DND-41 (cell line): Measurements from ENCODE around the gene ARNT2.

ENCODE experiments used
- ATAC-seq: fragments of 200-7000 bp; cut with Tn5 transposase; 3 replicates; pipeline ENCODE4 v1.9.1; 2021; ENCODE audit warnings: low read depth; ENCODE audit not compliant: insufficient read depth
- DNase-seq: peaks from one replicate; pipeline ENCODE4 v3.0.0-alpha.2; 2020
- H2AFZ ChIP-seq: 2 replicates; pipeline ENCODE4 v1.6.0; 2012; ENCODE audit warnings: low read depth, low read length
- H3K27ac ChIP-seq: 2 replicates; pipeline ENCODE4 v1.5.1; 2012; ENCODE audit warnings: low read length, inconsistent platforms
- H3K27me3 ChIP-seq: fragments of 200-600 bp; sonication (generic); 2 replicates; pipeline ENCODE4 v1.6.0; 2012; ENCODE audit warnings: low read length, mild to moderate bottlenecking, inconsistent platforms; ENCODE audit not compliant: insufficient read depth, poor library complexity
- H3K36me3 ChIP-seq: 2 replicates; pipeline ENCODE4 v1.5.1; 2012; ENCODE audit warnings: low read length, inconsistent platforms; ENCODE audit not compliant: insufficient read depth
- H3K4me1 ChIP-seq: 2 replicates; pipeline ENCODE4 v1.5.1; 2012; ENCODE audit warnings: mild to moderate bottlenecking, low read length; ENCODE audit not compliant: insufficient read depth
- H3K4me2 ChIP-seq: 2 replicates; pipeline ENCODE4 v1.6.0; 2012; ENCODE audit warnings: mild to moderate bottlenecking, moderate library complexity, low read length, inconsistent platforms; ENCODE audit not compliant: insufficient read depth
- H3K4me3 ChIP-seq, 2 experiments: fragments of 200-600 bp in 1 of 2; shearing (Covaris generic) in 1 of 2; 2 replicates each; pipeline ENCODE4 v1.5.1; 2012 to 2016; ENCODE audit warnings: inconsistent platforms in 2 of 2, low read length in 2 of 2, mild to moderate bottlenecking in 2 of 2, low read depth in 1 of 2, moderate library complexity in 1 of 2
- H3K79me2 ChIP-seq: 2 replicates; pipeline ENCODE4 v1.6.0; 2012; ENCODE audit warnings: low read length, inconsistent platforms; ENCODE audit not compliant: insufficient read depth
- H3K9ac ChIP-seq: 2 replicates; pipeline ENCODE4 v1.6.0; 2012; ENCODE audit warnings: low read depth, mild to moderate bottlenecking, inconsistent platforms, low read length, moderate library complexity
- H3K9me3 ChIP-seq: 2 replicates; pipeline ENCODE4 v1.5.1; 2012; ENCODE audit warnings: low read length, moderate library complexity, mild to moderate bottlenecking, inconsistent platforms; ENCODE audit not compliant: insufficient read depth, severe bottlenecking
- H4K20me1 ChIP-seq: 2 replicates; pipeline ENCODE4 v1.6.0; 2012; ENCODE audit warnings: low read length; ENCODE audit not compliant: insufficient read depth
- CTCF ChIP-seq: IDR thresholded peaks from 2 replicates; pipeline ENCODE4 v1.5.1; 2012; ENCODE audit warnings: borderline replicate concordance, low read length, moderate library complexity, mild to moderate bottlenecking; ENCODE audit not compliant: poor library complexity, severe bottlenecking; ENCODE audit errors: extremely low read depth
- EZH2 ChIP-seq: IDR thresholded peaks from 3 replicates; pipeline ENCODE4 v1.6.1; 2012; ENCODE audit warnings: borderline replicate concordance, low read depth, mild to moderate bottlenecking, moderate library complexity, low read length, inconsistent platforms; ENCODE audit not compliant: severe bottlenecking

Gene ARNT2

GRCh38 chr15:80639168-80639555 lies 235.0 kb downstream of the ARNT2 start:
- Histone ChIP-seq H4K20me1 (no peaks in the 10 kb centered on the region), H2AFZ (no peak overlapping the region), H3K9me3 (no peaks in the 10 kb centered on the region), H3K9ac (no peak overlapping the region), H3K36me3 (no peaks in the 10 kb centered on the region), H3K27ac (no peak overlapping the region), H3K4me1 (no peaks in the 10 kb centered on the region), H3K79me2 (no peaks in the 10 kb centered on the region), H3K4me3 (no peak overlapping the region), H3K4me2 (no peak overlapping the region), H3K27me3 (no peaks in the 10 kb centered on the region)
- ATAC-seq = no peak
- TF ChIP-seq CTCF (no peak), EZH2 (no peak)
- DNase-seq = no peak

DNA sequence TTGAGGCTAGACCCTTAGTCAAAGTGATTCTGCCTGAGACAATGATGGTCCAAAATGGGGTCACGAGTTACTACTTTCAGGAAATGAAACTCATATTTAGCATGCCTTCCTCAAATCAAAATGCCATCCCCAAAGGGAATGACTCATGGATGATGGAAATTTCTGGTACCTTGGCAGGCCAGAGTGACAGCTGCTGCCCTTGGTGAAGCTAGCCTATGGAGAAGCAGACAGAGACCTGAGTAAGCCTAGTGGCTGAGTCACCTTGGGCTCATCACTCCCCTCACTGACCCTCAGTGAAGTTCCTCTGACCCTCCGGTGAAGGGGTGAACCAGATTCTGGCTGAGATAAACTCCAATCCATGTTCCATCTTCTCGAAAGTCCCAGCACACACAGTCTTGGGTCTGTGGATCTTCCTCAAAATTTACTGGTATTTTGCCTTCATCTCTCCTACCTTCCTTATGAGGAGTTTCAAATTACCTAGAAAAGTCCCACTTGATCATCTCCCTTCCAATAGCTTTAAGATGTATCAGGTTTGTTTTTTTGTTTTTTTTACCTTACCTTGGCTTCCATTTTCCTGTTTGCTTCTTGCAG lies 236.4 kb downstream of the ARNT2 start:
- Histone ChIP-seq H2AFZ (no peak overlapping the region), H3K4me3 (no peak overlapping the region), H3K9me3 (no peaks in the 10 kb centered on the region), H4K20me1 (no peaks in the 10 kb centered on the region), H3K9ac (no peak overlapping the region), H3K4me2 (no peak overlapping the region), H3K36me3 (no peaks in the 10 kb centered on the region), H3K27me3 (no peaks in the 10 kb centered on the region), H3K79me2 (no peaks in the 10 kb centered on the region), H3K27ac (no peak overlapping the region), H3K4me1 (no peaks in the 10 kb centered on the region)
- no peak for TF ChIP-seq EZH2
- no peak for TF ChIP-seq CTCF
- DNase-seq = no peak
- no peak for ATAC-seq

- no peak overlapping the region for H3K9ac ChIP-seq
- ATAC-seq (no peak), DNase-seq (no peak)
- H3K4me3 ChIP-seq = no peak overlapping the region
- H3K79me2 ChIP-seq = no peaks in the 10 kb centered on the region
- no peak overlapping the region for H3K27ac ChIP-seq
- H3K36me3 ChIP-seq = no peaks in the 10 kb centered on the region
- H4K20me1 ChIP-seq = no peaks in the 10 kb centered on the region
- H3K27me3 ChIP-seq = no peaks in the 10 kb centered on the region
- H3K4me2 ChIP-seq = no peak overlapping the region
- H3K4me1 ChIP-seq = no peaks in the 10 kb centered on the region
- no peaks in the 10 kb centered on the region for H3K9me3 ChIP-seq
- TF ChIP-seq EZH2 (no peak), CTCF (no peak)
- H2AFZ ChIP-seq = no peak overlapping the region
These were observed 237.2 kb downstream of the ARNT2 start for GRCh38 chr15:80641384-80641783.
